ENCODE results near the gene KRTAP12-3.

GRCh38 chr21:44632067-44632466, 25.7 kb upstream of the KRTAP12-3 start:
- TF ChIP-seq GATA2 (IDR thresholded peaks at IDR 0.05; ENCODE audit: low read depth, low read length): no peak
- TF ChIP-seq GATA3 (IDR thresholded peaks at IDR 0.05; ENCODE audit: low read depth, low read length): no peak
